Measurements from ENCODE around the gene USP17L15. TPM values are rescaled to one million over a fixed set of nuclear protein-coding genes. Genes with fewer than 3 reads are reported as not detected.

The USP17L15 gene
- total RNA-seq, 1 experiment from 2014 or later = not detected

Other genes starting within 250 kb of the USP17L15 start
- gene FAM90A26, start 64.0 kb upstream of the USP17L15 start, total RNA-seq (2014; rRNA removed; shearing (Covaris generic); ENCODE audit: low replicate concordance) = not detected in 2 replicates
- not detected in 2 replicates for gene USP17L10, start 23.7 kb upstream of the USP17L15 start, total RNA-seq (2014; rRNA removed; shearing (Covaris generic); ENCODE audit: low replicate concordance)
- not detected in 2 replicates for gene USP17L11, start 19.0 kb upstream of the USP17L15 start, total RNA-seq (2014; rRNA removed; shearing (Covaris generic); ENCODE audit: low replicate concordance)
- gene USP17L12, start 14.2 kb upstream of the USP17L15 start, total RNA-seq (2014; rRNA removed; shearing (Covaris generic); ENCODE audit: low replicate concordance) = not detected in 2 replicates
- gene USP17L13, start 9.5 kb upstream of the USP17L15 start, total RNA-seq (2014; rRNA removed; shearing (Covaris generic); ENCODE audit: low replicate concordance) = not detected in 2 replicates
- not detected in 2 replicates for gene USP17L17, start 9.5 kb downstream of the USP17L15 start, total RNA-seq (2014; rRNA removed; shearing (Covaris generic); ENCODE audit: low replicate concordance)
- gene USP17L18, start 14.2 kb downstream of the USP17L15 start, total RNA-seq (2014; rRNA removed; shearing (Covaris generic); ENCODE audit: low replicate concordance) = not detected in 2 replicates
- not detected in 2 replicates for gene USP17L19, start 19.0 kb downstream of the USP17L15 start, total RNA-seq (2014; rRNA removed; shearing (Covaris generic); ENCODE audit: low replicate concordance)
- not detected in 2 replicates for gene USP17L20, start 23.7 kb downstream of the USP17L15 start, total RNA-seq (2014; rRNA removed; shearing (Covaris generic); ENCODE audit: low replicate concordance)
- gene USP17L21, start 28.5 kb downstream of the USP17L15 start, total RNA-seq (2014; rRNA removed; shearing (Covaris generic); ENCODE audit: low replicate concordance) = not detected in 2 replicates
- gene USP17L22, start 33.2 kb downstream of the USP17L15 start, total RNA-seq (2014; rRNA removed; shearing (Covaris generic); ENCODE audit: low replicate concordance) = not detected in 2 replicates
- not detected in 2 replicates for gene USP17L24, start 90.8 kb downstream of the USP17L15 start, total RNA-seq (2014; rRNA removed; shearing (Covaris generic); ENCODE audit: low replicate concordance)
- gene USP17L25, start 95.5 kb downstream of the USP17L15 start, total RNA-seq (2014; rRNA removed; shearing (Covaris generic); ENCODE audit: low replicate concordance) = not detected in 2 replicates
- not detected in 2 replicates for gene USP17L26, start 100.3 kb downstream of the USP17L15 start, total RNA-seq (2014; rRNA removed; shearing (Covaris generic); ENCODE audit: low replicate concordance)
- gene USP17L5, start 105.0 kb downstream of the USP17L15 start, total RNA-seq (2014; rRNA removed; shearing (Covaris generic); ENCODE audit: low replicate concordance) = not detected in 2 replicates
- not detected in 2 replicates for gene USP17L27, start 109.8 kb downstream of the USP17L15 start, total RNA-seq (2014; rRNA removed; shearing (Covaris generic); ENCODE audit: low replicate concordance)
- gene USP17L28, start 114.5 kb downstream of the USP17L15 start, total RNA-seq (2014; rRNA removed; shearing (Covaris generic); ENCODE audit: low replicate concordance) = not detected in 2 replicates
- gene USP17L29, start 119.3 kb downstream of the USP17L15 start, total RNA-seq (2014; rRNA removed; shearing (Covaris generic); ENCODE audit: low replicate concordance) = not detected in 2 replicates
- not detected in 2 replicates for gene USP17L30, start 128.7 kb downstream of the USP17L15 start, total RNA-seq (2014; rRNA removed; shearing (Covaris generic); ENCODE audit: low replicate concordance)
- gene DEFB131A, start 210.0 kb downstream of the USP17L15 start, total RNA-seq (2014; rRNA removed; shearing (Covaris generic); ENCODE audit: low replicate concordance) = not detected in 2 replicates

Data from Caki2 (cell line).